ENCODE results near the gene GPRASP3.

GRCh38 chrX:102767287-102767686 lies 46.7 kb downstream of the GPRASP3 start:
- TF ChIP-seq, protein P1, sequence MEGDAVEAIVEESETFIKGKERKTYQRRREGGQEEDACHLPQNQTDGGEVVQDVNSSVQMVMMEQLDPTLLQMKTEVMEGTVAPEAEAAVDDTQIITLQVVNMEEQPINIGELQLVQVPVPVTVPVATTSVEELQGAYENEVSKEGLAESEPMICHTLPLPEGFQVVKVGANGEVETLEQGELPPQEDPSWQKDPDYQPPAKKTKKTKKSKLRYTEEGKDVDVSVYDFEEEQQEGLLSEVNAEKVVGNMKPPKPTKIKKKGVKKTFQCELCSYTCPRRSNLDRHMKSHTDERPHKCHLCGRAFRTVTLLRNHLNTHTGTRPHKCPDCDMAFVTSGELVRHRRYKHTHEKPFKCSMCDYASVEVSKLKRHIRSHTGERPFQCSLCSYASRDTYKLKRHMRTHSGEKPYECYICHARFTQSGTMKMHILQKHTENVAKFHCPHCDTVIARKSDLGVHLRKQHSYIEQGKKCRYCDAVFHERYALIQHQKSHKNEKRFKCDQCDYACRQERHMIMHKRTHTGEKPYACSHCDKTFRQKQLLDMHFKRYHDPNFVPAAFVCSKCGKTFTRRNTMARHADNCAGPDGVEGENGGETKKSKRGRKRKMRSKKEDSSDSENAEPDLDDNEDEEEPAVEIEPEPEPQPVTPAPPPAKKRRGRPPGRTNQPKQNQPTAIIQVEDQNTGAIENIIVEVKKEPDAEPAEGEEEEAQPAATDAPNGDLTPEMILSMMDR (conservative IDR thresholded peaks at IDR 0.05 in 1 of 2, IDR thresholded peaks at IDR 0.05 in 1 of 2; ENCODE audit: extremely low read depth in 1 of 2, insufficient read depth in 1 of 2, low read depth in 1 of 2, low read length in 2 of 2) = no peak
- TF ChIP-seq EZH2 (IDR thresholded peaks at IDR 0.05; ENCODE audit: borderline replicate concordance, low read length) = no peak

Data from mammary epithelial cell (primary cell).